ENCODE data around the gene MLNR. TPM values are rescaled to one million over a fixed set of nuclear protein-coding genes. Genes with fewer than 3 reads are reported as not detected.
A peak's percentile ranks its signal among the peaks of the same experiment; 100 is the strongest.

Gene MLNR
- polyA plus RNA-seq, 3 donors: not detected

GRCh38 chr13:49258089-49258796, 38.1 kb downstream of the MLNR start:
- H3K4me1 ChIP-seq (ENCODE audit: control insufficient read depth in 1 of 2, insufficient read depth in 2 of 2, low read length in 2 of 2): peaks cover 6 to 8% of the 10 kb centered on the region in 2 donors
- H3K36me3 ChIP-seq (replicated peaks in 1 of 2; ENCODE audit: control insufficient read depth in 1 of 2, insufficient read depth in 2 of 2, low read length in 2 of 2): peaks cover 55 to 68% of the 10 kb centered on the region in 2 donors
- H3K79me2 ChIP-seq (ENCODE audit: insufficient read depth, low read length): peaks cover 12% of the 10 kb centered on the region
- Mint-ChIP-seq H3K9me3 (no peaks in the 10 kb centered on the region), H3K4me3 (peak overlapping the region; percentile 74 to 86), H3K27ac (peak overlapping the region in 6 of 7 donors; percentile 72 to 90 (median 82)), H3K27me3 (ENCODE audit: low read depth in 3 of 3) (no peaks in the 10 kb centered on the region), H3K36me3 (peaks cover 53 to 67% of the 10 kb centered on the region in 2 donors), H3K4me1 (peaks cover 10% of the 10 kb centered on the region)
- peak overlapping the region; percentile 72 for H3K9ac ChIP-seq (ENCODE audit: insufficient read depth, low read length, poor library complexity, severe bottlenecking)
- H3K27me3 ChIP-seq (ENCODE audit: control insufficient read depth in 2 of 2, insufficient read depth in 2 of 2, low read length in 2 of 2): no peaks in the 10 kb centered on the region
- WGBS (ENCODE audit: insufficient coverage): no CpG with 5 or more reads among the region's 3 CpGs
- H3K4me3 ChIP-seq (replicated peaks in 1 of 3; ENCODE audit: low read depth in 2 of 3, low read length in 3 of 3): peak overlapping the region; percentile 43 to 96 (median 78)
- intact Hi-C loops (cut with micrococcal nuclease): no loop called here
- peak in 1 of 3 donors; percentile 20 for DNase-seq
- H3K9me3 ChIP-seq (replicated peaks in 1 of 2; ENCODE audit: control insufficient read depth in 1 of 2, insufficient read depth in 1 of 2, low read length in 2 of 2): no peaks in the 10 kb centered on the region
- TF ChIP-seq CTCF (IDR thresholded peaks at IDR 0.05): no peak
- H2AFZ ChIP-seq (ENCODE audit: insufficient read depth, low read depth, low read length, poor library complexity, severe bottlenecking): peak overlapping the region; percentile 77
- peak overlapping the region; percentile 77 for H3K4me2 ChIP-seq (replicated peaks; ENCODE audit: extremely low read depth, low read length, poor library complexity, severe bottlenecking)
- H3K27ac ChIP-seq (ENCODE audit: low read depth in 1 of 2, low read length in 2 of 2): peak overlapping the region in 1 of 2 donors; percentile 88
- no peaks in the 10 kb centered on the region for H4K20me1 ChIP-seq (ENCODE audit: insufficient read depth, low read length)

DNA sequence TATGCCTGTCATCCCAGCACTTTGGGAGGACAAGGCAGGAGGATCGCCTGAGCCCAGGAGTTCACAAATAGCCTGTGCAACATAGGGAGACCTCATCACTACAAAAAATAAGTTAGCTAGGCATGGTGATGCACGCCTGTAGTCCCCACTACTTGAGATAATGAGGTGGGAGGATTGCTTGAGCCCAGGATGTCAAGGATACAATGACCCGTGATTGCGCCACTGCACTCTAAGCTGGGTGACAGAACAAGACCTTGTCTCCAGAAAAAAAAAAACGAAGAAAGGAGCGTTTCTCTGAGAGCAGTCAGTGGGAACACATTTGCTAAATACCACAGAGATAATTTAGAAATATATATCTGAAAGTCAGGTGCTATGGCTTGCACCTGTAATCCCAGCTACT, 39.4 kb downstream of the MLNR start:
- intact Hi-C loops (cut with micrococcal nuclease): no loop called here
- Mint-ChIP-seq H3K36me3 (peaks cover 51 to 62% of the 10 kb centered on the region in 2 donors), H3K27me3 (ENCODE audit: low read depth in 3 of 3) (no peaks in the 10 kb centered on the region), H3K4me1 (peaks cover 6% of the 10 kb centered on the region), H3K4me3 (no peak overlapping the region), H3K27ac (peak overlapping the region in 1 of 7 donors; percentile 2), H3K9me3 (no peaks in the 10 kb centered on the region)
- Histone ChIP-seq H3K79me2 (ENCODE audit: insufficient read depth, low read length) (peaks cover 5% of the 10 kb centered on the region), H3K4me2 (replicated peaks; ENCODE audit: extremely low read depth, low read length, poor library complexity, severe bottlenecking) (no peak overlapping the region), H4K20me1 (ENCODE audit: insufficient read depth, low read length) (no peaks in the 10 kb centered on the region), H3K9ac (ENCODE audit: insufficient read depth, low read length, poor library complexity, severe bottlenecking) (no peak overlapping the region), H3K4me1 (ENCODE audit: control insufficient read depth in 1 of 2, insufficient read depth in 2 of 2, low read length in 2 of 2) (peaks cover 6 to 8% of the 10 kb centered on the region in 2 donors), H2AFZ (ENCODE audit: insufficient read depth, low read depth, low read length, poor library complexity, severe bottlenecking) (no peak overlapping the region), H3K27ac (ENCODE audit: low read depth in 1 of 2, low read length in 2 of 2) (no peak overlapping the region), H3K36me3 (replicated peaks in 1 of 2; ENCODE audit: control insufficient read depth in 1 of 2, insufficient read depth in 2 of 2, low read length in 2 of 2) (peaks cover 55 to 75% of the 10 kb centered on the region in 2 donors), H3K27me3 (ENCODE audit: control insufficient read depth in 2 of 2, insufficient read depth in 2 of 2, low read length in 2 of 2) (no peaks in the 10 kb centered on the region), H3K9me3 (replicated peaks in 1 of 2; ENCODE audit: control insufficient read depth in 1 of 2, insufficient read depth in 1 of 2, low read length in 2 of 2) (no peaks in the 10 kb centered on the region), H3K4me3 (replicated peaks in 1 of 3; ENCODE audit: low read depth in 2 of 3, low read length in 3 of 3) (no peak overlapping the region)
- no peak for DNase-seq
- WGBS (ENCODE audit: insufficient coverage): 95% methylated on average over 3 of the region's 6 CpGs
- TF ChIP-seq CTCF (IDR thresholded peaks at IDR 0.05): no peak

Data from CD14-positive monocyte (primary cell).